HepG2 (cell line): ENCODE measurements around the gene TPD52L2. TPM values are rescaled to one million over a fixed set of nuclear protein-coding genes. Genes with fewer than 3 reads are reported as not detected.

Source experiments
- ATAC-seq: fragments of 200-7000 bp; cut with Tn5 transposase; 3 replicates; pipeline ENCODE4 v1.9.1; 2020; ENCODE audit warnings: mild to moderate bottlenecking, moderate library complexity
- BruUV-seq: library from RNA; stranded (reverse); fragments of 400-500 nt; replicated peaks from 2 replicates; lab custom pipeline; 2021; lab: Mats Ljungman, UMichigan
- CTCF ChIA-PET: fragments of 300-600 bp; formaldehyde crosslinking; extraction: SDS; loops from one replicate; lab custom pipeline; 2021; ENCODE audit warnings: low total read pairs, inconsistent platforms, low intra/inter-chr PET ratio; lab: Yijun Ruan, JAX
- POLR2A ChIA-PET: fragments of 350-600 bp; sonication (Branson Sonifier 250); formaldehyde crosslinking; loops from one replicate; lab custom pipeline; 2020; ENCODE audit warnings: antibody characterized with exemption, inconsistent platforms; lab: Yijun Ruan, JAX
- DNase-seq: peaks from one replicate; pipeline ENCODE4 v3.0.0-alpha.2; 2015; ENCODE audit warnings: low spot score
- FAIRE-seq: peaks from 3 replicates; lab custom pipeline; 2011; peaks lifted over from hg19 to GRCh38; lab: Jason Lieb, UNC
- H2AFZ ChIP-seq: one replicate; pipeline ENCODE4 v1.6.1; 2011; ENCODE audit warnings: low read length, inconsistent platforms
- H3K27ac ChIP-seq: fragments of 300-600 bp; 3 replicates; pipeline ENCODE4 v1.8.0; 2011; ENCODE audit warnings: mixed run types, mild to moderate bottlenecking, mixed read lengths, low read length, inconsistent platforms; ENCODE audit not compliant: insufficient read depth; ENCODE audit errors: extremely low read length
- H3K27me3 ChIP-seq, 2 experiments: fragments of 200-600 bp in 1 of 2; 2 replicates in 1 of 2; 3 replicates in 1 of 2; pipeline versions ENCODE4 v1.6.0 to v1.8.0; 2011; ENCODE audit warnings: low read length in 2 of 2, mild to moderate bottlenecking in 2 of 2, moderate library complexity in 2 of 2, inconsistent platforms in 1 of 2; ENCODE audit not compliant: insufficient read depth in 2 of 2, control insufficient read depth in 1 of 2
- H3K36me3 ChIP-seq, 2 experiments: fragments of 200-600 bp in 1 of 2; replicated peaks in 1 of 2; 2 replicates in 1 of 2; 3 replicates in 1 of 2; pipeline versions ENCODE4 v1.5.1 to v1.8.0; 2011; ENCODE audit warnings: low read length in 2 of 2, inconsistent platforms in 1 of 2; ENCODE audit not compliant: insufficient read depth in 2 of 2, control insufficient read depth in 1 of 2
- H3K4me1 ChIP-seq: 2 replicates; pipeline ENCODE4 v1.5.1; 2012; ENCODE audit warnings: low read length, inconsistent platforms; ENCODE audit not compliant: insufficient read depth
- H3K4me2 ChIP-seq: 2 replicates; pipeline ENCODE4 v1.6.0; 2011; ENCODE audit warnings: low read depth, low read length, inconsistent platforms
- H3K4me3 ChIP-seq, 3 experiments: fragments of 200-600 bp in 1 of 3; sonication (generic), shearing (Covaris generic) in 1 of 3; replicated peaks in 1 of 3; 2 replicates each; pipeline ENCODE4 v1.5.1; 2011 to 2016; ENCODE audit warnings: low read length in 3 of 3, inconsistent platforms in 2 of 3, low read depth in 2 of 3, mild to moderate bottlenecking in 2 of 3, control low read depth in 1 of 3, mixed read lengths in 1 of 3; ENCODE audit not compliant: insufficient read depth in 1 of 3
- H3K79me2 ChIP-seq: one replicate; pipeline ENCODE4 v1.6.1; 2011; ENCODE audit warnings: low read length, inconsistent platforms; ENCODE audit not compliant: insufficient read depth
- H3K9ac ChIP-seq: 2 replicates; pipeline ENCODE4 v1.6.0; 2011; ENCODE audit warnings: mild to moderate bottlenecking, low read depth, low read length, inconsistent platforms; ENCODE audit not compliant: insufficient read depth
- H3K9me3 ChIP-seq: 2 replicates; pipeline ENCODE4 v1.5.1; 2012; ENCODE audit warnings: mild to moderate bottlenecking, low read length
- H4K20me1 ChIP-seq: 2 replicates; pipeline ENCODE4 v1.6.0; 2011; ENCODE audit warnings: inconsistent platforms, mild to moderate bottlenecking, low read length, moderate library complexity; ENCODE audit not compliant: insufficient read depth
- AGO2 ChIP-seq: fragments of 200-400 bp; formaldehyde crosslinking; optimal IDR thresholded peaks from 2 replicates; pipeline ENCODE3; 2017; ENCODE audit warnings: mild to moderate bottlenecking, low read depth, low read length, moderate library complexity
- HNRNPL ChIP-seq: fragments of 200-400 bp; formaldehyde crosslinking; IDR thresholded peaks from 2 replicates; pipeline ENCODE4 v1.6.1; 2017; ENCODE audit warnings: mild to moderate bottlenecking, low read depth, low read length
- JUN ChIP-seq: sonication (generic); formaldehyde crosslinking; IDR thresholded peaks from 2 replicates; pipeline ENCODE4 v1.4.0; 2020; ENCODE audit warnings: mild to moderate bottlenecking, missing genetic modification reagents
- KDM5B ChIP-seq: sonication (generic); formaldehyde crosslinking; IDR thresholded peaks from 2 replicates; pipeline ENCODE4 v1.4.0; 2020; ENCODE audit warnings: missing genetic modification reagents, mild to moderate bottlenecking, borderline replicate concordance
- RBFOX2 ChIP-seq: fragments of 200-400 bp; formaldehyde crosslinking; IDR thresholded peaks from 2 replicates; pipeline ENCODE4 v1.6.1; 2017; ENCODE audit warnings: low read depth, mild to moderate bottlenecking, low read length
- ZNF263 ChIP-seq: sonication (generic); formaldehyde crosslinking; IDR thresholded peaks from 2 replicates; pipeline ENCODE4 v1.4.0; 2020; ENCODE audit warnings: missing genetic modification reagents
- ZNF883 ChIP-seq: sonication (generic); formaldehyde crosslinking; IDR thresholded peaks from 2 replicates; pipeline ENCODE4 v1.5.1; 2020; ENCODE audit warnings: mild to moderate bottlenecking, missing genetic modification reagents; ENCODE audit errors: not compliant biosample characterization
- ZNF891 ChIP-seq: sonication (generic); formaldehyde crosslinking; IDR thresholded peaks from 2 replicates; pipeline ENCODE4 v1.5.0; 2020; ENCODE audit warnings: mild to moderate bottlenecking, missing genetic modification reagents
- ZSCAN30 ChIP-seq: sonication (generic); formaldehyde crosslinking; IDR thresholded peaks from 2 replicates; pipeline ENCODE4 v1.5.0; 2020; ENCODE audit warnings: mild to moderate bottlenecking, missing genetic modification reagents
- WGBS: methylation state at CpG from one replicate; pipeline ENCODE4 v1.1.6; 2017; ENCODE audit warnings: low lambda C conversion rate; 5-methylcytosine and 5-hydroxymethylcytosine counted together
- in situ Hi-C: cut with HindIII; loops from 2 replicates; pipeline ENCODE4 v1.10.0; 2017; ENCODE audit warnings: low pct_unique_long_range_greater_than_20kb; ENCODE audit not compliant: extremely low pct_ligation_motif_present
- intact Hi-C: fragments of 100-400 bp; cut with micrococcal nuclease; formaldehyde crosslinking; loops from one replicate; pipeline ENCODE4 v1.10.0; 2022; ENCODE audit not compliant: unreplicated experiment
- polyA plus RNA-seq, 8 experiments: library from polyadenylated mRNA; depleted of rRNA in 3 of 8; stranded (reverse) in 7 of 8; unstranded in 1 of 8; fragments of >200 nt; fragmentation: Illumina TruSeq in 4 of 8; extraction: Trizol in 4 of 8; gene quantifications; 2 replicates each; pipeline versions ENCODE4 v1.2.1 to v1.2.3, GENCODE V29; 2011 to 2016; ENCODE audit warnings: low read depth in 4 of 8, missing spikeins in 1 of 8, mixed read lengths in 1 of 8; ENCODE audit not compliant: insufficient read depth in 1 of 8
- total RNA-seq, 5 experiments: library from RNA; depleted of rRNA; stranded (reverse); fragments of >200 nt; fragmentation: Illumina TruSeq; extraction: Trizol; gene quantifications; 2 replicates each; pipeline ENCODE4 v1.2.3, GENCODE V29; 2016; ENCODE audit warnings: low read depth in 1 of 5
- TF ChIP-seq, protein P1 (sequence below): sonication (generic); formaldehyde crosslinking; IDR thresholded peaks from 2 replicates; pipeline ENCODE4 v1.9.0; 2022; ENCODE audit warnings: missing genetic modification reagents, mild to moderate bottlenecking, borderline replicate concordance

The TPD52L2 gene
- total and polyA plus RNA-seq, 2 of the 13 experiments (the other 11 are each of a cell fraction or from before 2014, with no cell fraction given) = 156 to 184 TPM

DNA sequence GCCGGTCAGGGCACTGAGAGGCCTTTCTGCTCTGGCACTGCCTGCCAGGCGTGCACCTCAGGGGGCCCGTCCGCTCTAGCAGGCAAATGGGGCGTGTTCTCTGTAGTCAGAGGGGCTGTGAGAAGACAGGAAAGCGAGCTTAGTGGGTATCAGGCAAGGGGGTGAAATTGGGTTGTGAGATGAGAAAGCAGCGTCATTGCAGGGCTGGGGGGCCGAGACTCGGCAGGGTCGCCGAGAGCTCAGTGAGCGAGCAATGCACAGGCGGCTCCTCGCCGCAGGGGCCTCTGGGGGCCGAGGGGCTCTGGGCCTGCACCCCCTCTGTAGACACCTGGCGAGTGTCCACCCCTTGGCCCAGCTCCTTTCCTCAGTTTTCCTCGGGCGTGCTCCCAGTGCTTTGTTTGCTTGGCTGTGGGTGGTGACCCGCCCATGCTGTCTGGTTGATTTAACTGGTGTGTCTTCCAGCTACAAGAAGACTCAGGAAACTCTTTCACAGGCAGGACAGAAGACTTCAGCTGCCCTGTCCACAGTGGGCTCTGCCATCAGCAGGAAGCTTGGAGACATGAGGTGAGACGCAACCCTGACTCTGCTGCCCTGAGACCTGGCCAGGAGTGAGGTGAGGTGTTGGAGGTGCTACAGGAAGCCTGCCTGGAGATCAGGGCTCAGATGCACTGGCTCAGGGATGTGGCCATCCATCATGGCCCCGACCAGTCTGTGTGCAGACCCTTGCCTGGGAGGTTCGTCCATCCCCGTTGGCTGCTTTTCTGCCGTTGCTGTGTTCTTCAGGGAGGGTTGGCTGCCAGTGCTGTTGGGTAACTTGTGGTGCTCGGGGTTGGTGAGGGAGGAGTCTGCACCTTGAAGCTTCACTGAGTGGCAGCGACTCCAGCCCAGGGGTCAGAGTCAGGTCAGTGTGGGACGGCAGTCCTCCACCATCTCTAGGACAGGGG is 17.5 kb downstream of the TPD52L2 start:
- POLR2A ChIA-PET = interaction anchor here (2.3 kb wide), 1 partner anchor 18 kb away, joined by 15 read pairs; the partner anchor contains the start of gene TPD52L2
- intact Hi-C loops = no loop called here
- FAIRE-seq (no peak), ATAC-seq (no peak), DNase-seq (no peak)
- H4K20me1 ChIP-seq = peaks cover 47% of the 10 kb centered on the region; the same call in 1 of the 2 replicates
- CTCF ChIA-PET = no interaction called here
- no peak overlapping the region for H3K4me2 ChIP-seq
- H3K4me3 ChIP-seq = no peak overlapping the region
- no peaks in the 10 kb centered on the region for H3K27me3 ChIP-seq
- H2AFZ ChIP-seq = no peak overlapping the region
- H3K4me1 ChIP-seq = no peaks in the 10 kb centered on the region
- peaks cover 33% of the 10 kb centered on the region for H3K79me2 ChIP-seq
- no TSS peak for BruUV-seq
- no peak overlapping the region for H3K9ac ChIP-seq
- WGBS = 96% methylated on average over 27 of the region's 28 CpGs
- no peak overlapping the region for H3K27ac ChIP-seq
- H3K36me3 ChIP-seq = peaks cover 72 to 79% of the 10 kb centered on the region in 2 experiments
- TF ChIP-seq ZSCAN30 (CRISPR knock-in tag) = no peak
- peak; percentile 4 for TF ChIP-seq ZNF883
- TF ChIP-seq KDM5B = 0 out of 2 replicates have a peak, but pooled peaks have one; percentile 15
- no peak for TF ChIP-seq JUN
- TF ChIP-seq HNRNPL = 0 out of 2 replicates have a peak, but pooled peaks have one; percentile 33
- TF ChIP-seq RBFOX2 = peak; percentile 57; the same call in 1 of the 2 replicates
- TF ChIP-seq, protein P1, sequence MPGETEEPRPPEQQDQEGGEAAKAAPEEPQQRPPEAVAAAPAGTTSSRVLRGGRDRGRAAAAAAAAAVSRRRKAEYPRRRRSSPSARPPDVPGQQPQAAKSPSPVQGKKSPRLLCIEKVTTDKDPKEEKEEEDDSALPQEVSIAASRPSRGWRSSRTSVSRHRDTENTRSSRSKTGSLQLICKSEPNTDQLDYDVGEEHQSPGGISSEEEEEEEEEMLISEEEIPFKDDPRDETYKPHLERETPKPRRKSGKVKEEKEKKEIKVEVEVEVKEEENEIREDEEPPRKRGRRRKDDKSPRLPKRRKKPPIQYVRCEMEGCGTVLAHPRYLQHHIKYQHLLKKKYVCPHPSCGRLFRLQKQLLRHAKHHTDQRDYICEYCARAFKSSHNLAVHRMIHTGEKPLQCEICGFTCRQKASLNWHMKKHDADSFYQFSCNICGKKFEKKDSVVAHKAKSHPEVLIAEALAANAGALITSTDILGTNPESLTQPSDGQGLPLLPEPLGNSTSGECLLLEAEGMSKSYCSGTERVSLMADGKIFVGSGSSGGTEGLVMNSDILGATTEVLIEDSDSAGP = 0 out of 2 replicates have a peak, but pooled peaks have one; percentile 14
- TF ChIP-seq ZNF263 = peak; percentile 18; the same call in 1 of the 2 replicates
- TF ChIP-seq AGO2 = peak; percentile 75
- no peak for TF ChIP-seq ZNF891
- TF ChIP-seq, all 625 proteins: peak for 7
- H3K9me3 ChIP-seq = no peaks in the 10 kb centered on the region
- in situ Hi-C loops = no loop called here
